ENCODE data around the gene MINDY4.

Gene MINDY4

DNA sequence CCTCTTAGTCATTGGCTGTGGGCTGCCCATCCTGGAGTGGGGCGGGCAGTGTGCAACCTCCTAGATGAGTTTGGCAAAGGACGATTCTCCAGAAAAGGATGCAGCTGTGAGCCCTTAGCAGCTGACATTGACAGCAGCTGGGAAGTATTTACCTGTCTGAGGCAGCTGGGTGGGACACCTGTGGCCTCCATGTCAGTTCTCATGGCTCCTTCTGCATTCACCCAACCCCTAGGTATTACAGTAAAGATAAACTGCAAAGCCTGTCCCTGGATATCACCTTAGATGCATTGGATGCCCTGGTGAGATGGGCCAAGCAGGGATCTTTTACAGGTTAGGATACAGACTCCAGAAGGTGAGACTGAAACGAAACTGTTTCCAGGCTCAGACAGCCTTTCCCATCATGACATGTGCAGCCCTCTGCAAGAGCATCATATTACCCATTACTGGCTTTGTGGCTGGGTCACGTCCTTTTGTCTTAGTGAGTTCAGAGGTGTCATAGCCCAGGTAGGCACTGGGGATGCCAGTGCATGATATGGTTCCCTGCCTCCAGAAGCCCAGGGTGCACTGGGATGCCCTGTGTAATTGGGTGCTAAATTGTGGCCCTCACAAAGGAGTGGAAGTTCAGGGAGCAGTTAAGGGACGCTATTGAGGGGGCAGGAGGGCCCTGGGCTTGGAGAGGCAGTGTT, 28.9 kb downstream of the MINDY4 start:
- in situ Hi-C loops (cut with MboI; ENCODE audit: low sequenced_read_pairs): loop anchor here (10.0 kb wide), 1 partner anchor 325 kb away; no protein-coding TSS in a partner anchor

DNA sequence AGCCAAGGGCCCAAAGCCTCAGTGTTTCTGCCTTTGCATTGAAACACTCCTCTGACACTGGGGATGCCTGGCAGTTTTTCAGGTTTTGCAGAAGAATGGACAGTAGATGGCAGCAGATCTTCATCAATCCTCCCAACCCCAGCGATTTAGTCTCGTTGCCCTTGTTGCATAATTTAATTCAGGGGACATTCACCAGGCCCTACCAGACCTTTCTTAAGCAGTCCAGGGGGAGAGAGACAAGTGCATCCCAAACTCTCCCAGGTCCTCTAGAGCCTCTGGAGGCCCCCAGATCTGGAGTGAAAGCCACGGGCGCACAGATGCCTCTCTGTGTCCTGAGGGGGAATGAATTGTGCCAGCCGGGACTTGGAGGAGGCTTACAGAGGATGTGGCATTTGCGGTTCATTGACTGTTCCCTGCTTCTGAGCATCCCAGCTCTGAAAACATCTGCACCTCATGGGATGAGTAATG, 29.6 kb downstream of the MINDY4 start:
- in situ Hi-C loops (cut with MboI; ENCODE audit: low sequenced_read_pairs): loop anchor here (10.0 kb wide), 1 partner anchor 324 kb away; no protein-coding TSS in a partner anchor

DNA sequence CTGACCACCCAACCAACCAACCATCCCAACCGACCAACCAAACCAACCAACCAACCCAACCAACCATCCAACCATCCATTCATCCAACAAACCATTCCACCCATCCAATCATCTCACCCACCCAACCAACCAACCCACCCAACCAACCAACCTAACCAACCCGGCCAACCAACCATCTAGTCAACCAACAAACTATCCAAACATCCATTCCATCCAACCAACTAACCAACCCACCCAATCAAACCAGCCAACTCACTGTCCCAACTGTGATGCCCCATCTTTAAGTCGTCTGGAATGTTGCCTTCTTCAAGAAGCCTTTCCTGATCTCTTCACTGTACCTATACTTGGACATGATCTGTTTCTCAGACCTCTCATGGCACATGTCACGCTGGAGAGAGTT, 31.6 kb downstream of the MINDY4 start:
- in situ Hi-C loops (cut with MboI; ENCODE audit: low sequenced_read_pairs): loop anchor here (10.0 kb wide), 1 partner anchor 322 kb away; no protein-coding TSS in a partner anchor

DNA sequence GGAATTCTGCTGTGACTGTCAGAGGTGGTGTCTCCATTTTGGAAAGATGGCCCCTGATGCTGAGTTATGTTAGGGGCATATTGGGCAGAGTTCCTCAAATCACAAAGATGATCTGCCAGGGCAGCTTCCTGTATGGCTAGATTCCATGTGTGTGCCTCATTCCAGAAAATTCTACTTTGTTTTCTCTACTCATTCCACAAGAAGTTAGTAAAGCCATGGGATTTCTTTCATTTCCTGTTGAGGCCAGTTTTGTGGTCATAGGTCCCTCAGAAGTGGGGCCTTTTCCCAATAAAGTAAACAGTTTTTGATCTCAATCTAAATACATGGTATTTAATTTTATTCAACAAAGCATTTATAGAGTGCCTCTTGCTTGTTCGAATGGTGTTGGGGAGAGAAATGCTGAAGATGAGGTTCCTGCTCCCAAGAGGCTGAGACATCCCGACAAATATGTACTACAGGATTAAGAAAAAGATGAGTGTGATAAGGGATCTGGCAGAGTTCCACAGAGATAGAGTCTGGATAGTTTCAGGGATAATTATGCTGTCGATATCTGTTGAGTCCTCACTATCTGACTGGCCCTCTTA, 33.0 kb downstream of the MINDY4 start:
- in situ Hi-C loops (cut with MboI; ENCODE audit: low sequenced_read_pairs): loop anchor here (10.0 kb wide), 1 partner anchor 321 kb away; no protein-coding TSS in a partner anchor

DNA sequence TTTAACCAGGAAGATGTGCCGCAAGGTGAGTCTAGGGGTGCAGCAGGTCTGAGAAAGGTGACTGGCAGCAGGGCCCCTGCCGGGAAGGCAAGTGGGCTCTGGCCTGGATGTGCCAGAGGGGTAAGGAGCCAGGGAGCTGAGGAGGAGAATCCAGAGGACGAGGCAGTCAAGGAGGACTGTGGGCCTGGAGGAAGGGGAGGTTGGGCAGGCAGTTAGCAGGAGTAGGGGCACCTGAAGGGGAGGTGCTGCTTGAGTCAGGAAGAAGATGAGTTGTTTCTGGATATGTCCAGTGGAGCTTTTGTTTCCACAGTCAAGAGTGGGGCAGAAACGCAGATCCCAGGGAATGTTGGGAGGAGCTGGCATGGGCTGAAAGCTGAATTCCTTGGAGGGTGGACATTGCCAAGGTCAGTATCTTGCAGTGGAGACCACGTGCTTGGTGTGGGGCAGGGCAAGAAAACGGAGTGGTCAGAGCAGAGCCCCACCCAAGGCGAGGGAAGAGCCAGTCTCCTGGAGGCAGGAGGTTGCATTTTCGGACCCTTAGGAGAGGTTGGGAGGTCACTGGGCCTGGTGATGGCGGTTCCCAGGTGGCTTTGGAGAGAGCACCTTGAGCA, 34.0 kb downstream of the MINDY4 start:
- in situ Hi-C loops (cut with MboI; ENCODE audit: low sequenced_read_pairs): loop anchor here (10.0 kb wide), 1 partner anchor 320 kb away; no protein-coding TSS in a partner anchor

DNA sequence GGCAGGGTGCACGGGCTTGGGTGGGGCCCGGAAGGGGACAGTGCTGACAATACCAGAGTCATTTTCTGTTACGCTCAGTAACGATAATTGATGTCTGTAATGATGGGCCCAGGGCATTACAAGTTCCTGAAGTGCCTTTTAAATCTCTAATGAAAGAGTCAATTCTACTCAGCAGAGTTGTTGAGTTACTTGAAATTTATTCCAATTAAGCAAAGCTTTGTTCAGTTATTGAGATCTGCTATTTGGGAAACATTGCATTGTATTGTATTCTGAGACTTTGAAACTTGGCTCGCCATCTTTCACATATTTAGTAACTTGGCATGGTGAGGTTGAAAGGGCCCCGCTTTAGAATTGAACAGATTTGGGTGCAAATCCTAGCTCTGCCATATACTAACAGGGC, 34.7 kb downstream of the MINDY4 start:
- in situ Hi-C loops (cut with MboI; ENCODE audit: low sequenced_read_pairs): loop anchor here (10.0 kb wide), 1 partner anchor 319 kb away; no protein-coding TSS in a partner anchor

DNA sequence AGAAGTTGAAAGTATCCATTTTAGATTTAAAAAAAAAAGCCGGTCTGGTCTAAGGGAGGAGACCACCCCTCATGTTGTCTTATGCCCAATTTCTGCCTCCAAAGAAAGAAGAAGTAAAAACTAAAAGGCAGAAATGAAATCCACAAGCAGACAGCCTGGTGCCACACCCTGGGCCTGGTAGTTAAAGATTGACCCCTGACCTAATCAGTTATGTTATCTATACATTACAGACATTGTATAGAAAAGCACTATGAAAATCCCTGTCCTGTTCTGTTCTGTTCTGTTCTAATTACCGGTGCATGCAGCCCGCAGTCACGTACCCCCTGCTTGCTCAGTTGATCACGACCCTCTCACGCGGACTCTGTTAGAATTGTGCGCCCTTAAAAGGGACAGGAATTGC, 36.3 kb downstream of the MINDY4 start:
- in situ Hi-C loops (cut with MboI; ENCODE audit: low sequenced_read_pairs): loop anchor here (10.0 kb wide), 1 partner anchor 317 kb away; no protein-coding TSS in a partner anchor

DNA sequence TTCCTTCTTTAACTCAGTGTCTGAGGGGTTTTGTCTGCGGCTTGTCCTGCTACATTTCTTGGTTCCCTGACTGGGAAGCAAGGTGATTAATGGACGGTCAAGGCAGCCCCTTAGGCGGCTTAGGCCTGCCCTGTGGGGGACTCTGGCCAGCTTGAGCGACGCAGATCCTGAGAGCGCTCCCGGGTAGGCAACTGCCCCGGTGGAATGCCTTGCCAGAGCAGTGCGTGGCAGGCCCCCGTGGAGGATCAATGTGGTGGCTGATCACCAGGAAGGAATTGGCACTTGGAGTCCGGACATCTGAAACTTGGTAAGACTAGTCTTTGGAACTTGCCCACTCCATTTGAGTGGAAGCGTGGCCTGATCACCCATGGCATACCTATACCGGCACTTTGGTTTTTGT, 36.7 kb downstream of the MINDY4 start:
- in situ Hi-C loops (cut with MboI; ENCODE audit: low sequenced_read_pairs): loop anchor here (10.0 kb wide), 1 partner anchor 317 kb away; no protein-coding TSS in a partner anchor

DNA sequence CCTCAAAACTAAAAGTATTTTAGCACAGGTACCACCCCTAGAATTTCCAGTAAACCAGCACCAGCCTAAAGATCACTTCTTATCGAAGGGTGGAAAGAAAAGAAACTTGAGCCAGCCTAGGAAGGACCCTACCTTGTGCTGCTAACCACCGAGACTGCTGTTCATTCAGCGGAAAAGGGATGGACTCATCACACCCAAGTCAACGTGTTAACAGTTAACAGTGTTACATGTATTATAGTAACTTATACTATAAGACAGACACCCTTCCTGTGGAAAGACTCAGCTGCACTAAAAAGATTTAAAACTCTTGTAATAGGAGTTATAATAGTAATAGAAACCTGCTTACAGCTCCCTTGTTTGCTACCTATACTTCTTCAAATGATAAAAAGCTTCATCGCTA, 39.8 kb downstream of the MINDY4 start:
- in situ Hi-C loops (cut with MboI; ENCODE audit: low sequenced_read_pairs): no loop called here

DNA sequence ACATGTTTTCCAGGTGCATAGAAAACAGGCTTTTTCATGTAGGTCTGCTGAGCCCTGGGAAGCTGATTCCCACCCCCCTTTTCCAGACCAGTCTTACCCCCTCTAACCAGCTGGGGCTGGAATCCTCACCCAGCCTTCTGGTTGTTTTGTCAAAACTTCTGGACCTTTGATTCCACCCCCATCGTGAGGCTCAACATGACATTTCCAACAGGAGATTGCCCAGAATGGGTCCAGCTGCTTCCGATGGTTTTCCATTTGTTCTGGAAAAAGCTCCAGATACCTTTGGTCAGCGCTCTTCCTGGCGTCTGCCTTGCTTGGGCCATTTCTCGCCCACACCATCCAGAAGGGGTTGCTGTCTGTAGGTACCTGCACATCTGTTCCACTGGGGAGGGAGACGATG, 41.5 kb downstream of the MINDY4 start:
- in situ Hi-C loops (cut with MboI; ENCODE audit: low sequenced_read_pairs): no loop called here

DNA sequence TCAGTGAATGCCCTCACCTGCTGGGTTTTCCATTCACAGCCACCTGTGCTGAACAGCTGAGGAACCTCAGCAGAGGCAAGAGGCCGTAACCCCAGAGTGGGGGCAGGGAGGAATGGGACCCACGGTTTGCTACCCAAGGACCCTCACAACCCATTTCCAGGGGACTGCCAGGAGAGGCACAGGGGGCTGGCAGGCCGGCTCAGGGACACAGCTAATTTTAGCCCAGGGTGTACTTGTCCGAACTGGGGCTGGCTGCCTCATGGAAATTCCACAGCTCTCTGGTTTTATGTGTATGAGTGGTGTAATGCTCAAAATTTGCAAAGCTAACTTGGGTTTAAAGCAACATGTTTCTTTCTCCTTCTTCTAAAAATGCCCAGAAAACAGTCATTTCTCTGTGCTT, 42.2 kb downstream of the MINDY4 start:
- in situ Hi-C loops (cut with MboI; ENCODE audit: low sequenced_read_pairs): no loop called here

DNA sequence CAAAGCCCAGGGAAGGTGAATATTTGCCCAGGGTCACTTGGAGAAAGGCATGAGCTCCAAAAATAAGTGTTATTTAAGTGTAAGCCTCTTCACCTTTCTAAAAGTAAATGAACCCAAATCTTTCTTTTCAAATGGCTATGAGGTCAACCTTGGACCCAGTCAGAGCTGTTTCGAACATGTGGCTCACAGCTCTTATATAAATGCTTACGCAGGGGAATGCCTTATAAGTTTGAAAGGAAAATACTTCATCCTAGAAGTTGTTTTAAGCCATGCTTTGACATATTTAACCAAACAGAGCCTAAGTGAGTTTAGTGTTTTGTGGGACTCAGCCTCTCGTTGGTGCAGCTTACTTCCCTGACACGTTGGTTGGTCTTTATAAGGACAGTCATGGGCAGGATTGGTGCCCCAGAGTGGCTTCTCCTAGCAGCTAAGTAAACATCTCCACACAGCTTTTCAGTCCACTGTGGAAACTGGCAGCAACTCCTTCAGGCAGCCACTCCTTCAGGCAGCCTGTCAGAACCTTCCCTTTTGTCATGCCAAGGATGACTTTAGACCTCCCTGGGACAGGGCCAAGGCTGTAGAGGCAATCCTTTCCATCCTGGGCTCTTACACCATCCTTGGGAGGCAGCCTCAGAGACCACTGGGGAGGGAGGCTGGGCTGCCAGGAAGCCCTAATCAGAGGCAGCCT, 43.6 kb downstream of the MINDY4 start:
- in situ Hi-C loops (cut with MboI; ENCODE audit: low sequenced_read_pairs): no loop called here

DNA sequence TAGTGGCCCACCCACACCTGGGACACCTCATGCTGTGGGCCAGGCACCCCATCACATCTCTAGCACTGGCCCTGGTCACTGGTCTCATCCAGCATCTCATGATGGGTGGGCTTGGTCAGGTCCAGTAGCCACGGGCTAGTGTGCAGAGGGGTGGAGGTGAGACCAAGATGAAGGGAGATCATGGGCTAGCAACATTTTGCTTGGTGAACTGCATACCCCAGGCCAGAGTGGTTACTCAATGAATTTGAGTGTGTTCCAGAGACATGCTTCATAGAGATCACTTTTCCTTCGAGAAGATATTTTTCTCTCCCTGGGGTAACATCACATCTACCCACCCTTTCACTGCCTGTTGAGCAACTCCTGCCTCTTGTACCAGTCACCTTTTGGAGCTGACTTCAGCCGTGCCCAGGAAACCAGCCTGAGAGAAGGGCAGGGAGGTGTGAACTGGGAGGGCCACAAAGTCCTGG, 44.2 kb downstream of the MINDY4 start:
- in situ Hi-C loops (cut with MboI; ENCODE audit: low sequenced_read_pairs): no loop called here

DNA sequence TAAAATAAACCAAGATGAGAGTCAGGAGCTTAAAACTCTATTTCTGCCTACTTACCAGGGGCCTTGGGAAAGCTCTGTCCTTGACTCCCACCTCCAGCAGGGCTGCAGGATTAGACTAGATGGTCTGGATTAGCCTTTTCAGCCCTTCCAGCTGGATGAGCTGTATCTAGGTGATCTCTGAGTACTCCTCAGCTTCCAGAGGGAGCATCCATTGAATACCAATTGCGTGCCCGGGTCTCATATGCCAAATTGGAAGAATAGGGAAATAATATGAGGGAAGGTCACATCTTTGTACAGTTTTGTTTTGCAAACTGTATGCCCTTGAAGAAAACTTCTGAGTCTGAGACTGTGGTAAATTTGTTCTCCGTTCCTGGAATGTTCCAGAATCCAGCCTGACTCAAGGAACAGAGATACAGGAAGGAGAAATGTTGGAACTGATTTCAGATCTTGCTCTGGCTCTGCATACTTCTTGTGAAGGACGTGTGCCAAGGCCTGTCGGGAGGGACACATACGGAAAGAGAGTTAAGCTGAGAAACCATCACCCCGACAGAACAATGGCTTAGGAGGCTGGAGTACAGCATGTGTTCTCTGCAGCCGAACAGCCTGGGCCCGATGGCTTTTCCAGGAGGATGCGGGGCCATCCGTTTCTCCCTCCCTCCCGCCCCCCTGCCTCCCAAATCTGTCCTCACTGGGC, 44.9 kb downstream of the MINDY4 start:
- in situ Hi-C loops (cut with MboI; ENCODE audit: low sequenced_read_pairs): no loop called here

DNA sequence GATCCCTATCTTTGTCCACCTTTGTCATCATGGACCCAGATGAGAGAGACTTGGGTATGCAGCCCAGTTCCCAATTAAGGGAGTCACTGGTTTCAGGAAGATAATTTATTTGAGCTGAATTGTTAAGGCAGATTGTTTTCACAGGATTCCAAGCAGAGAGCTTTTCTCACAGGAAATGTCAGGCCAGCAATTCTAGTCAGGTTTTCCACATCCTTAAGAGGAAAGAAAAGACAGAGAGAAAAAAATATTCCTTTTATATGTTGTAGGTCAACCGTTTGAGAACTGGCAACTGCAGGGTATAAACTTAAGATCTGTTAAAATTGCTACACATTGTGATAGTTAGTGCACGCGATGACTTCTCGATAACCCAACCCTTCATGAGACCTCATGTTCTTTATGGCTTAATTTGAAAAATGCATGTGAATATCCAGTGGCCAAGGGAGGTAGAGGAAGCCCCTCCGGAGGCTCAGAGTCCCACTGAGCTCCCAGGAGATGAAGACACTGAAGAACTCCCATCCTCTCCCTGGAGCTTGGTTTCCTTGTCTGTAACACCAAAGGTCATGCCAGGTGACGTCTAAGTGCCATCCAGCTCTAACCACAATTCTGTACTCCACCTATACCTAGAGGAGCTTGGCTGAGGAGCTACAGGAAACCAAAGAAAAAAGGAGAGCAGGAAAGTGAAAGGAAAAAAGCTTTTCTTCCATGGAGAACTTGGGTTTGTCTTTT, 45.6 kb downstream of the MINDY4 start:
- in situ Hi-C loops (cut with MboI; ENCODE audit: low sequenced_read_pairs): no loop called here

DNA sequence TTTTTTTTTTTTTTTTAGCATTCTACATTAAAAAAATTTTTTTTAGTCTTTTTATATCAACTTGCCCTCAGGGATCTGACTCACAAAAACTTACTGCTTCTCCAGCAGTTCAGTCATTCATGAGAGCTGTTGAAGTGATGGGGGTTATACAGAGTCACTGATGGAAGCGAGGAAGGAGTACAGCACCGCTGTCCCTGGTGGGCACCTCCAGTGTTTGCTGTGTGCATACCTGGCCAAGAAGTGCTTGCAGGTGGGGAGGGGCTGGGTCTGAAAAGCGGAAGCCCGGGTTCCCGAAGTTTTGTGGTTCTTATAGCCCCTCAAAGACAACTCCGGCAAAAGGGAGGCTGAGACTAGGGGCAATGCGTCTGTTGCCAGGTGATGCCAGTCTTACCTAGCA, 46.2 kb downstream of the MINDY4 start:
- in situ Hi-C loops (cut with MboI; ENCODE audit: low sequenced_read_pairs): no loop called here

DNA sequence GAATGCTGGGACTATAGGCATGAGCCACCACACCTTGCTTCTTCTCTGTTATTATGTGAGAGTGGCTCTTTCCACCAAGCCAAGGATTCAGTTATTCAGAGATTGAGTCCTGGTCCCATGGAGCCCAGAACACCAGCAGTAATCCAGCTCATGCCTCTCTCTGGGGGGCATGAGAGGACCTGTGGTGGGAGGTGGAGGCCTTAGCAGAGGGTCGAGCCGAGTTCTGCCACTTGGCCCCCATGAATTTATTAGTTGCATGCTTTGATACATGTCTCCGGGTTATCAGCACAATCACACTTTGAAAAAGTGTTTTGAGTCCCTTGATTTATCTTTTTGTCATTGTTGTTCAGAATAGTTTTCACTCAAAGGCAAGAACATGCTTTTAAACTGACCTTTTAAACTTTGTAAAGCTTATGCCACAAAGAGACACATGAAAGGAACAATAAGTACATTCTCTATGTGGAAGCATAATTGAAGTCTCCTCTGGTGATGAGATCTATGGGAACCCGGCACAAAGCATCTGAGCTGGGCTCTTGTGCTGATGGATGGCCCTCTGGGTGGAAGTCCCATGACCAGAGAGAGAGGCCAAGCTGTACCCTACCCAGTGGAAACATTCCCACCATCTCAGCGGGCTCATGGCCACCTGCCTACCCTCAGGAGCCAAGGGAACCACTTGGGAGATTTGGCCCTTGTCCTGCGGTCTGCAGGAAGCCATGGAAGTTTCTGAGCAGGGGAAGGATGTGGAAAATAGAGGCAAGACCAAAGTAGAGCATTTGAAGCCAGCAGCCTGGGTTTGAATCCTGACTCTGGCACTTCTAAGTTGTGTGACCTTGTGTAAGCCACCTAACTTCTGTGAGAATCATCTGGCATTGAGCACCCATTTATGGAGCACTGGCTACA, 53.9 kb downstream of the MINDY4 start:
- in situ Hi-C loops (cut with MboI; ENCODE audit: low sequenced_read_pairs): no loop called here

DNA sequence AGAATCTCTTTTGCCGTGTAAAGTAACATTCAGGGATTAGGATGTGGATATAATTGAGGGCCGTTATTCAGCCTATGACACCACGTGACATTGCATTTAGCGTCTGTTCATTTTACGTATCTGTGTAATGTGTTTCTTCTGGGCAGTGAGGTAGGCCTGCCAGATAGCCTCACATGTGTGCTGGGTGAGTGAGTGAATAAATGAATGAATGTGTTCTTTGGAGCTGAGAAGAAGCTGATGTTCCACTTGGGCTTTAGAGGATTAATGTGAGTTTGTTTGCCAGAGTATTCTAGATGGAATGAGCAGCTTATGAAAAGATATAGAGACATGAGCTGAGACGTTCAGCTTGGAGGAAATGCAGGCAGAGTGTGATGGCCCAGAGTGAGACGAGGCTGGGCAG, 55.0 kb downstream of the MINDY4 start:
- in situ Hi-C loops (cut with MboI; ENCODE audit: low sequenced_read_pairs): no loop called here

DNA sequence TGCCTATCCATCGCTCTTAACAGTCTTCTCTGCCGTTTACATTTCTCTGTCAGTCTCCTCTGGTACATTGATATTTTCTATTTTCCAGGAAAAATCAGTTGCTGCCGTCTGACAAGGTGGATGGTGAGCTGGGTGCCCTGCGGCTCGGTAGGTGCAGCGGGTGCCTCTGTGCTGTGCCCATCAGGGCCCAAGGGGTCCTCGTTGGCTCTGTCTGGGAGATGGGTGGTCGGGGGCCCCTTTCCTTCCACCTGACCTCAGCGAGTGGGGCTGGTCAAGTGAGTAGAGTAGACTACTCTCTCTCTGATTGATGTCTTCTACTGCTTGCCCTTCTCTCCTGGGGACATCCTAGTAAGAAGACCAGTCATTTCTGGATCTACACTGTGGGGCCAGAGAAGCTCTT, 57.4 kb downstream of the MINDY4 start:
- in situ Hi-C loops (cut with MboI; ENCODE audit: low sequenced_read_pairs): no loop called here

Data from HL-60/S4 treated with phorbol 12-myristate 13-acetate at 8.2 ng/mL for 4 days and 3 days (cell line).